ENCODE results near the gene PKMYT1. TPM values are rescaled to one million over a fixed set of nuclear protein-coding genes. Genes with fewer than 3 reads are reported as not detected.

The PKMYT1 gene
- total RNA-seq, 1 donor from 2014 or later, result not detected

Other genes with a start within 250 kb of the PKMYT1 start
- 359 TPM for gene SRRM2, start 227.8 kb downstream of the PKMYT1 start, total RNA-seq
- 1,184 TPM for gene ELOB, start 203.2 kb downstream of the PKMYT1 start, total RNA-seq
- gene PRSS33, start 192.9 kb downstream of the PKMYT1 start, total RNA-seq, result 15.4 TPM
- not detected for gene PRSS41, start 182.0 kb downstream of the PKMYT1 start, total RNA-seq
- not detected for gene PRSS21, start 163.2 kb downstream of the PKMYT1 start, total RNA-seq
- not detected for gene ZG16B, start 150.1 kb downstream of the PKMYT1 start, total RNA-seq
- not detected for gene PRSS22, start 122.3 kb downstream of the PKMYT1 start, total RNA-seq
- gene FLYWCH2, start 97.2 kb downstream of the PKMYT1 start, total RNA-seq, result 109 TPM
- gene FLYWCH1, start 68.5 kb downstream of the PKMYT1 start, total RNA-seq, result 74.3 TPM
- gene KREMEN2, start 16.2 kb downstream of the PKMYT1 start, total RNA-seq, result not detected
- 9.2 TPM for gene PAQR4, start 11.1 kb downstream of the PKMYT1 start, total RNA-seq
- gene CLDN9, start 32.5 kb upstream of the PKMYT1 start, total RNA-seq, result not detected
- gene CLDN6, start 37.7 kb upstream of the PKMYT1 start, total RNA-seq, result not detected
- 914 TPM for gene TNFRSF12A, start 39.9 kb upstream of the PKMYT1 start, total RNA-seq
- gene HCFC1R1, start 43.5 kb upstream of the PKMYT1 start, total RNA-seq, result 50.8 TPM
- gene THOC6, start 43.6 kb upstream of the PKMYT1 start, total RNA-seq, result 32.6 TPM
- gene BICDL2, start 56.5 kb upstream of the PKMYT1 start, total RNA-seq, result not detected
- gene MMP25, start 66.1 kb upstream of the PKMYT1 start, total RNA-seq, result 0.21 TPM
- gene IL32, start 85.2 kb upstream of the PKMYT1 start, total RNA-seq, result 139 TPM
- gene ZSCAN10, start 118.8 kb upstream of the PKMYT1 start, total RNA-seq, result not detected
- 49.8 TPM for gene ZNF205, start 132.1 kb upstream of the PKMYT1 start, total RNA-seq
- gene ZNF213, start 154.6 kb upstream of the PKMYT1 start, total RNA-seq, result 25.3 TPM
- gene OR1F1, start 207.8 kb upstream of the PKMYT1 start, total RNA-seq, result not detected